H1 (cell line): ENCODE data around the gene TGFBRAP1. TPM values are rescaled to one million over a fixed set of nuclear protein-coding genes. Genes with fewer than 3 reads are reported as not detected.

ENCODE experiments used
- CHD7 ChIP-seq: fragments of 300-600 bp; sonication (generic); IDR thresholded peaks from 2 replicates; pipeline ENCODE4 v1.7.1; 2012; ENCODE audit warnings: low read length, moderate library complexity, mild to moderate bottlenecking, inconsistent platforms; ENCODE audit not compliant: insufficient replicate concordance
- CTCF ChIP-seq, 3 experiments: IDR thresholded peaks; 1 replicate in 2 of 3; 2 replicates in 1 of 3; pipeline versions ENCODE4 v1.5.1 to v1.6.1; 2011; ENCODE audit warnings: low read length in 3 of 3, mild to moderate bottlenecking in 3 of 3, inconsistent platforms in 2 of 3, low read depth in 1 of 3, moderate library complexity in 1 of 3; ENCODE audit not compliant: insufficient read depth in 1 of 3; ENCODE audit errors: control extremely low read depth in 1 of 3
- RBBP5 ChIP-seq: IDR thresholded peaks from 2 replicates; pipeline ENCODE4 v1.7.1; 2012; ENCODE audit warnings: low read depth, mild to moderate bottlenecking, inconsistent platforms, low read length, moderate library complexity, borderline replicate concordance
- RXRA ChIP-seq: IDR thresholded peaks from 2 replicates; pipeline ENCODE4 v1.6.1; 2011; ENCODE audit warnings: low read depth, mild to moderate bottlenecking, low read length, moderate library complexity; ENCODE audit not compliant: insufficient read depth
- TEAD4 ChIP-seq: IDR thresholded peaks from 2 replicates; pipeline ENCODE4 v1.6.1; 2012; ENCODE audit warnings: low read depth, low read length, inconsistent platforms, mixed read lengths
- YY1 ChIP-seq: IDR thresholded peaks from 2 replicates; pipeline ENCODE4 v1.6.1; 2011; ENCODE audit warnings: low read depth, mild to moderate bottlenecking, low read length
- polyA plus RNA-seq, 7 experiments: library from polyadenylated mRNA; depleted of rRNA in 3 of 7; stranded (reverse) in 5 of 7; unstranded in 2 of 7; fragments of >200 nt in 5 of 7; fragments of 200-250 nt in 2 of 7; gene quantifications; 1 replicate in 5 of 7; 2 replicates in 1 of 7; 4 replicates in 1 of 7; pipeline versions ENCODE4 v1.2.1 to v1.2.3, GENCODE V29; 2011 to 2013; ENCODE audit warnings: missing spikeins in 2 of 7, mixed read lengths in 2 of 7
- total RNA-seq: library from RNA; stranded (reverse); fragmentation: NEBNext Ultra II Directional; extraction: Animal tissue kit (Norgen Biotek cat#: 25700); gene quantifications from 2 replicates; pipeline ENCODE4 v1.2.1, GENCODE V29; 2021

TGFBRAP1 gene
- total and polyA plus RNA-seq, 2 of the 8 experiments (the other 6 are each of a cell fraction or from before 2014, with no cell fraction given): 11.2 to 20.2 TPM

GRCh38 chr2:105369777-105370690 lies 40.5 kb upstream of the TGFBRAP1 start (continued):
- TF ChIP-seq CHD7: no peak
- peak; percentile 76 for TF ChIP-seq YY1
- no peak for TF ChIP-seq RXRA
- TF ChIP-seq RBBP5: no peak
- TF ChIP-seq TEAD4: peak; percentile 39; the same call in 1 of the 2 replicates
- peak; percentile 95 to 99 (median 98) for TF ChIP-seq CTCF (IDR thresholded peaks at IDR 0.05; ENCODE audit: control extremely low read depth in 1 of 3, insufficient read depth in 1 of 3, low read depth in 1 of 3, low read length in 3 of 3)
